MV-4-11 (cell line): ENCODE measurements around the gene PDE4B.
"Not testable (repeated sequence)": the region's sequence is repeated elsewhere in the genome, so short reads cannot be mapped to it uniquely, and the experiment has no call there.

Experiments used
- DNase-seq: peaks from one replicate; lab custom pipeline; 2025; lab: John Stamatoyannopoulos, UW

PDE4B gene

DNA sequence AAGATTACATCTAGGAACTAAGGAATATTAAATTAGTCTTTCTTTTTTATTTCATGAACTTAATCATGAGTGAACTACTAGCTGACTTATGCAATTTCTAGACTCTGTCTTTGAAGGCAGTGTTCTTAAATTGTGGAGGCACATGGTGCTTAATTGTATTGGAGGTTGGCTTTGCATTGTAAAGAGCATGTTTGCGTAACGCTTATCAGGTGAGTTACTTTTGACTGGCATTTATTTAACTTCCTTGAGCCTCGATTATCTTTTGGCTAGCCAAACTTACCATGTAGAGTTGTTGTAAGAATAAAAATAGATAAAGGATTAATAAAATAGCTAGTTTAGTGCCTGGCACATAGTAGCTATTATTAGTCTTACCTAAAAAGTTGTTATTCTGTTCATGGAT, 262.4 kb downstream of the PDE4B start:
- no peak for DNase-seq

- not testable (repeated sequence) for DNase-seq
Observed at GRCh38 chr1:66057448-66057847, 264.8 kb downstream of the PDE4B start.

GRCh38 chr1:66058558-66058957, 265.9 kb downstream of the PDE4B start:
- no peak for DNase-seq

- not testable (repeated sequence) for DNase-seq
Observed at GRCh38 chr1:66067219-66067618, 274.5 kb downstream of the PDE4B start.

DNA sequence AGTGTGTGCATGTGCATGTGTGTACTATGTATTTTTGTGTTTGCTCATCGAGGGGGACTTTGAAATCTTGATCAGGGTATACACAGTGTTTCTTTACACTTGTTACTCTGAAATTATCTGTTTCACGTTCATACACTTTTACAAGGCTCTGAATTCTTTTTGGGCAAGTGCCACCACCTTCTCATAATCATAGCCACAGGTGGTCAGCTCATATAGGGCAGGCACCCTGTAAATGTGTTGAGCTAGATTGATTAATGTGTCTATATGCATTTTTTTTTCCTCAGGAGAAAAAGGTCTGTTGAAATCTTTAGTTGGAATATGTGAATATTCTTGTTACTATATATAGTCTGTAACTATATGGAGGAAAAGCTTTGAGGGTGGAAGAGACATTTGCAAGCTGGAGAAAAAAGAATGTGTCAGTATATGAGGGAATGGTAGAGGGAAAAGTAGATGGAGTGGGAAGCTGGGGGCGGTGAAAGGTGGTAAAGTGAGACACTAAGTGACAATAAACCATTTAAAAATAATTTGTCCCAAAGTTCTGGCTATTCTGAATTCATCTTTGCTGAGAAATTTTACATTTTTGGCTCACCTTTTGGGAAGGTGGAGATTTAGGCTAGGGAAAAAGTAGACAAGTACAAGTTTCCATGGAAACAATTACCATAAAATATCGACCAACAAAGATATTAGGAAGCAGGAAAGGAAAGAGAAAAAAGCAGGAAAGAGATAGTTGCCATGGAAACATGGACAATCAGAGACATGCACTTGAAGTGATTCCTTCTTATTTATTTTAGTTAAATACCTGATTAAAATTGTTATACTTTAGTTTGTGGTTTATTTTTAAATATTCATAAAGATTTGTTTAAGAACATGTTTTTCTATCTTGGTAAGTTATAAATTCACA, 277.5 kb downstream of the PDE4B start:
- DNase-seq, result no peak

GRCh38 chr1:66073388-66073787, 280.7 kb downstream of the PDE4B start:
- no peak for DNase-seq

GRCh38 chr1:66074147-66074546, 281.5 kb downstream of the PDE4B start:
- DNase-seq, result no peak

DNA sequence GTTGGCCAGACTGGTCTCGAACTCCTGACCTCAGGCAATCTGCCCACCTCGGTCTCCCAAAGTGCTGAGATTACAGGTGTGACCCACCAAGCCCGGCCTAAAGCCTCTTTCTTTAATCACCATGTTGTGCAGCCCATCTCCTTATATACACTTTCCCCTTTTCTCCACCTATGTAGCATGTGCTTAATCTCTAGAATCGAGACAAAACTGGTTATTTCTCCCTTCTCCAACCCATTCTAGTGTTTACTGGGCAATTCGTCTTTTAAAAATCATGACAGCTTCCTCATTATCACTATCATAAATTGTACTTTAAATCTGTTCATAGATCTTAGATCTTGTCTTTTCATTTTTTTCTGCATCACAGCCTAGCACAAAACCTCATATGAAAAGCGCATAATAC, 285.7 kb downstream of the PDE4B start:
- no peak for DNase-seq

GRCh38 chr1:66083003-66083402, 290.3 kb downstream of the PDE4B start:
- no peak for DNase-seq

- no peak for DNase-seq
Observed at GRCh38 chr1:66084442-66084841, 291.7 kb downstream of the PDE4B start.

- no peak for DNase-seq
Observed at GRCh38 chr1:66085600-66085999, 292.9 kb downstream of the PDE4B start.

DNA sequence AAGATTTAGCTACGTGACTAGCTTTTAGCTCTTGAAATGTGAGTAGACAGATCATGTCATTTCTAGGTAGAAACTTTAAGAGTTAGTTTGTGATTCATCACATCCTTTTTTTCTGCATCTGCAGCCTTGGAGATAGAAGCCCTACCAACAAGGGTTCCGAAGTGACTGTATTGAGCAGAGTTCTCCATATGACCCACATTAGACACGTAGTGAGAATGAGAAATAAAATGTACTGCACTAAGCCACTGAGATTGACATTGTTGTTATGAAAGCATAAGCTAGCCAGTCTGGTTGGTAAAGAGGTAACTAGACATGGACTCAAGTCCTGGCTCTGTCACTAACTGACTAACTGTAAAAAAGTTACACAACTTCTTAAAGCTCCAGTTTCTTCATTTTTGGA, 296.1 kb downstream of the PDE4B start:
- DNase-seq, result no peak

DNA sequence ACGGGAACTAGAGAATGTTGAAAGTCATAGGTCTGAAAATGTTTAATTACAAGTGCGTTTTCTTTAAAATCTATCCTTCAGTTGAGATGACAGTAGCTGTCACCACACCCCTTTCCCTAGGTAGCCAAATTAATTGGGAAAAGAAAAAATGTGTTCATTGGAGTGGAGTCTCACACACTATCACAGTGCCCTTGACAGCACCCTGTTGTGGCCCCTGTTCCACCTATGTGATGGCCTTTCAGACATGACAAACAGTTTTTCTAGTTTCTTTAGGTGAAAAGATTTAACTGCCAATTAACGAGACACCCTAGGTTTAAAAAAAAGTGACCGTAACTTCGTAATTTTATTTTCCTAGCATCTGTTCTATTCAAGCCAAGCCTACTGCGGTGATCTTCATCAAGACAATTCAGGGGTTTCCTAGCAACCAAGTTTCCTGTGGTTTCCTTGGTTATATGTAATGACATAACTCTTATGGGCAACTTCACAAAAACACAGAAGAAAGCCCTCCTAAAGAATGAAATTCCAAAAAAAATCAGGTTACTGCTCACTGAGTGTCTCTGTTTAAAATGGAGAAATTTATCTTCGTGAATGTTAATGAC, 298.3 kb downstream of the PDE4B start:
- peak; percentile 45 for DNase-seq

DNA sequence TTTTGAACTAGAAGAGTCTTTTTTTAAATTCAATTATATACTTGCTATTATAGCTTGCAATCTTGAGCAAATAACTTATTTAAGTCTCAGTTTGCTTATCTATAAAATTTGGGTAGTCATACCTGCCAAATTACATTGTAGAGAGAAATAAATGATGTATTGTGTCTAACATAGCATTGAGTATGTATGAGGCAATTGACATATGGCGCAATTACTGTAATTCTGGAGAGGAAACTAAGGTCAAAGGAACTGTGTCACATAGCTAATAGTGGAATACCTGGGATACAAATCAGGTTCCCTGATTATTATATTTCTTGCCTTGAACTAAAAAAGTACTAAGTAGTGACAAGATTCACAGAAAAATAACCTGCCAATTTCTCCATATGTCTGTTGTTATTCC, 302.5 kb downstream of the PDE4B start:
- DNase-seq, result no peak

- not testable (repeated sequence) for DNase-seq
Observed at GRCh38 chr1:66100959-66101358, 308.3 kb downstream of the PDE4B start.

DNA sequence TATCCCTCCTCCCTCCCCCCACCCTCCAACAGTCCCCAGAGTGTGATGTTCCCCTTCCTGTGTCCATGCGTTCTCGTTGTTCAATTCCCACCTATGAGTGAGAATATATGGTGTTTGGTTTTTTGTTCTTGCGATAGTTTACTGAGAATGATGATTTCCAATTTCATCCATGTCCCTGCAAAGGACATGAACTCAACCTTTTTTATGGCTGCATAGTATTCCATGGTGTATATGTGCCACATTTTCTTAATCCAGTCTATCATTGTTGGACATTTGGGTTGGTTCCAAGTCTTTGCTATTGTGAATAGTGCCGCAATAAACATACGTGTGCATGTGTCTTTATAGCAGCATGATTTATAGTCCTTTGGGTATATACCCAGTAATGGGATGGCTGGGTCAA, 311.4 kb downstream of the PDE4B start:
- not testable (repeated sequence) for DNase-seq

DNA sequence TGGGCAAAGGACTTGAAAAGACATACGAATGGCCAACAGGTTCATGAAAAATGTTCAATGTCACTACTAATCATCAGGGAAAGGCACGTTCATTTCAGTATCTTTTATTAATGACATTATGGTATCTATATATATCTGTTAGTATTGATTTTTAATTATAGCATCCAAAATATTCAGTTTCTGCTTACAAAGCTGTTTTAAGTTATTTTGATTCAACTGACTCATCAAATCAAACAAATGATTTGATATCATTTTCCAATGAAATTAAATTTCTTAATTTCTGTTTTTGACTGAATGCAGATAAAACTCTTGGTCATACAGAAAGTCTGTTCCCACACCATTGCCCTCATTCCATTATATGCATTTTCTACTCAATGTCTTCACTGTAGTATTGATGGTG, 315.9 kb downstream of the PDE4B start:
- no peak for DNase-seq

GRCh38 chr1:66112744-66113400, 320.2 kb downstream of the PDE4B start:
- no peak for DNase-seq

DNA sequence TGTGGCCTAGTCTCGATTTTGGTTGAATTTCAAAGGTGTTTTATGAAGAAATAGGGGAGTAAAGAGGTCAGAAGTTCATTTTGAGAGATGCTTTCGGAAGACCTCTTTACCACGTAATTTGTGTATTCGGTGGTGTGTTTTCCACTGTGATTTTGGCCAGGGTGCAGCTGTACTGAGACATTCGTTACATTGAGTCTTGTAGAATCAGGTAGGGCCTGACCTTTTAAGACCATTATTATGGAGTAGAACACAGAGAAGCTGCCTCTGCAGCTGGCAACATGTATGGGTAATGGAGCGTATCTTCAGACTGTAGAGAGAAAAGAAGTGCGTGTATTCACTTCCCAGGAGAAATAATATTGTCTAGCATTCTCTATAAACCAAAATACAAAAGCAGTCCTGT, 326.5 kb downstream of the PDE4B start:
- no peak for DNase-seq

DNA sequence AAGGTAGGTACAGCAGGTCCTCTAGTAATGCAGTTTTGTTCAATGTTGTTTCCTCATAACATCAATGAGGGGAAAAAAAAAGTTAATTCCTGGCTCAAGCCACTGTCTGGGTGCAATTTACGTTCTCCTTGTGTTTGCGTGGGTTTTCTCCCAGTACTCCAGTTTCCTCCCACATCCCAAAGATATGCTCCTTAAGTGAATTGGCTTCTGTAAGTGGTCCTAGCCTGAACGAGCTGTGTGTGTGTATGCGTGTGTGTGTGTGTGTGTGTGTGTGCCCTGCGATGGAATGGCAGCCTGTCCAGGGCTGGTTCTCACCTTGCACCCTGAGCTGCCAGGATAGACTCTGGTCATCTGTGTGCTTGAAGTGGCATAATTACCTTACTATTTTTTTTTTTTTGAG, 332.0 kb downstream of the PDE4B start:
- DNase-seq, result no peak

DNA sequence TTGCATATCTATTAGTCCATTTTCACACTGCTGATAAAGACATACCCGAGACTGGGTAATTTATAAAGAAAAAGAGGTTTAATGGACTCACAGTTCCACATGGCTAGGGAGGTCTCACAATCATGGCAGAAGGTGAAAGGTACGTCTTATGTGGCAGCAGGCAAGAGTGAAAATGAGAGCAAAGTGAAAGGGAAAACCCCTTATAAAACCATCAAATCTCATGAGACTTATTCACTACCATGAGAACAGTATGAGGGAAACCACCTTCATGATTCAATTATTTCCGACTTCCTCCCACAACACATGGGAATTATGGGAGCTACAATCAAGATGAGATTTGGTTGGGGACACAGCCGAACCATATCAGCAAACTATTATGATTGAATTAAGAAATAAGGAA, 335.9 kb downstream of the PDE4B start:
- not testable (repeated sequence) for DNase-seq

- no peak for DNase-seq
Observed at GRCh38 chr1:66132324-66132723, 339.6 kb downstream of the PDE4B start.

- DNase-seq, result no peak
Observed at GRCh38 chr1:66134004-66134403, 341.3 kb downstream of the PDE4B start.
